ENCODE results near the gene GRIK5.

The GRIK5 gene

GRCh38 chr19:42098781-42099180 is 28.8 kb upstream of the GRIK5 start:
- in situ Hi-C loops (cut with HindIII; ENCODE audit: low pct_ligation_motif_present, low pct_unique_long_range_greater_than_20kb, low sequenced_read_pairs): no loop called here
- no peak for DNase-seq

- in situ Hi-C loops (cut with HindIII; ENCODE audit: low pct_ligation_motif_present, low pct_unique_long_range_greater_than_20kb, low sequenced_read_pairs): no loop called here
Measured at GRCh38 chr19:42097461-42097860, 27.5 kb upstream of the GRIK5 start.

GRCh38 chr19:42096255-42096837 is 26.3 kb upstream of the GRIK5 start:
- no peak for DNase-seq
- in situ Hi-C loops (cut with HindIII; ENCODE audit: low pct_ligation_motif_present, low pct_unique_long_range_greater_than_20kb, low sequenced_read_pairs): no loop called here

More at GRCh38 chr19:42097461-42097860, 27.5 kb upstream of the GRIK5 start:
- no peak for DNase-seq

- in situ Hi-C loops (cut with HindIII; ENCODE audit: low pct_ligation_motif_present, low pct_unique_long_range_greater_than_20kb, low sequenced_read_pairs): no loop called here
- no peak for DNase-seq
Measured at GRCh38 chr19:42095814-42096230, 25.8 kb upstream of the GRIK5 start.

- in situ Hi-C loops (cut with HindIII; ENCODE audit: low pct_ligation_motif_present, low pct_unique_long_range_greater_than_20kb, low sequenced_read_pairs): no loop called here
- no peak for DNase-seq
Measured at GRCh38 chr19:42095142-42095813, 25.3 kb upstream of the GRIK5 start.

GRCh38 chr19:42093926-42094325 is 23.9 kb upstream of the GRIK5 start:
- in situ Hi-C loops (cut with HindIII; ENCODE audit: low pct_ligation_motif_present, low pct_unique_long_range_greater_than_20kb, low sequenced_read_pairs): no loop called here
- no peak for DNase-seq

- in situ Hi-C loops (cut with HindIII; ENCODE audit: low pct_ligation_motif_present, low pct_unique_long_range_greater_than_20kb, low sequenced_read_pairs): no loop called here
Measured at GRCh38 chr19:42093505-42093904, 23.5 kb upstream of the GRIK5 start.

GRCh38 chr19:42092350-42092749 is 22.3 kb upstream of the GRIK5 start:
- in situ Hi-C loops (cut with HindIII; ENCODE audit: low pct_ligation_motif_present, low pct_unique_long_range_greater_than_20kb, low sequenced_read_pairs): no loop called here
- DNase-seq: peak; percentile 39

More at GRCh38 chr19:42093505-42093904, 23.5 kb upstream of the GRIK5 start:
- no peak for DNase-seq

GRCh38 chr19:42091742-42092141 is 21.7 kb upstream of the GRIK5 start:
- no peak for DNase-seq
- in situ Hi-C loops (cut with HindIII; ENCODE audit: low pct_ligation_motif_present, low pct_unique_long_range_greater_than_20kb, low sequenced_read_pairs): no loop called here

GRCh38 chr19:42091300-42091699 is 21.3 kb upstream of the GRIK5 start:
- DNase-seq: no peak
- in situ Hi-C loops (cut with HindIII; ENCODE audit: low pct_ligation_motif_present, low pct_unique_long_range_greater_than_20kb, low sequenced_read_pairs): no loop called here

- in situ Hi-C loops (cut with HindIII; ENCODE audit: low pct_ligation_motif_present, low pct_unique_long_range_greater_than_20kb, low sequenced_read_pairs): no loop called here
- DNase-seq: no peak
Measured at GRCh38 chr19:42090672-42091071, 20.7 kb upstream of the GRIK5 start.

- DNase-seq: no peak
- in situ Hi-C loops (cut with HindIII; ENCODE audit: low pct_ligation_motif_present, low pct_unique_long_range_greater_than_20kb, low sequenced_read_pairs): no loop called here
Measured at GRCh38 chr19:42089772-42090171, 19.8 kb upstream of the GRIK5 start.

- in situ Hi-C loops (cut with HindIII; ENCODE audit: low pct_ligation_motif_present, low pct_unique_long_range_greater_than_20kb, low sequenced_read_pairs): no loop called here
- no peak for DNase-seq
Measured at GRCh38 chr19:42089191-42089750, 19.3 kb upstream of the GRIK5 start.

GRCh38 chr19:42088471-42089190 is 18.6 kb upstream of the GRIK5 start:
- in situ Hi-C loops (cut with HindIII; ENCODE audit: low pct_ligation_motif_present, low pct_unique_long_range_greater_than_20kb, low sequenced_read_pairs): no loop called here
- DNase-seq: peak; percentile 27

GRCh38 chr19:42086770-42087550 is 17.0 kb upstream of the GRIK5 start:
- DNase-seq: no peak
- in situ Hi-C loops (cut with HindIII; ENCODE audit: low pct_ligation_motif_present, low pct_unique_long_range_greater_than_20kb, low sequenced_read_pairs): no loop called here

- in situ Hi-C loops (cut with HindIII; ENCODE audit: low pct_ligation_motif_present, low pct_unique_long_range_greater_than_20kb, low sequenced_read_pairs): no loop called here
- no peak for DNase-seq
Measured at GRCh38 chr19:42086188-42086736, 16.3 kb upstream of the GRIK5 start.

- no peak for DNase-seq
- in situ Hi-C loops (cut with HindIII; ENCODE audit: low pct_ligation_motif_present, low pct_unique_long_range_greater_than_20kb, low sequenced_read_pairs): no loop called here
Measured at GRCh38 chr19:42083537-42083936, 13.5 kb upstream of the GRIK5 start.

GRCh38 chr19:42081584-42082203 is 11.7 kb upstream of the GRIK5 start:
- in situ Hi-C loops (cut with HindIII; ENCODE audit: low pct_ligation_motif_present, low pct_unique_long_range_greater_than_20kb, low sequenced_read_pairs): no loop called here
- DNase-seq: peak; percentile 41

All from ACHN (cell line).